GM23248 (cell line): Measurements from ENCODE around the gene MTMR6. TPM values are rescaled to one million over a fixed set of nuclear protein-coding genes. Genes with fewer than 3 reads are reported as not detected.
A peak's percentile ranks its signal among the peaks of the same experiment; 100 is the strongest.
"Not testable (repeated sequence)": the region's sequence is repeated elsewhere in the genome, so short reads cannot be mapped to it uniquely, and the experiment has no call there.

ENCODE experiments used
- DNase-seq: peaks from one replicate; pipeline ENCODE4 v3.0.0-alpha.2; 2015
- H2AFZ ChIP-seq: fragments of 200-600 bp; sonication (generic); 2 replicates; pipeline ENCODE4 v1.6.1; 2016; ENCODE audit warnings: antibody characterized with exemption
- H3F3A ChIP-seq: fragments of 200-600 bp; sonication (generic); 2 replicates; pipeline ENCODE4 v1.6.1; 2016; ENCODE audit warnings: mild to moderate bottlenecking, antibody characterized with exemption, mixed run types; ENCODE audit not compliant: insufficient read depth
- H3K27ac ChIP-seq: fragments of 200-600 bp; sonication (generic); 2 replicates; pipeline ENCODE4 v1.5.1; 2016; ENCODE audit warnings: mild to moderate bottlenecking
- H3K27me3 ChIP-seq: fragments of 200-600 bp; sonication (generic); replicated peaks from 2 replicates; pipeline ENCODE4 v1.6.1; 2016; ENCODE audit warnings: mild to moderate bottlenecking; ENCODE audit not compliant: insufficient read depth
- H3K36me3 ChIP-seq: fragments of 200-600 bp; sonication (generic); 2 replicates; pipeline ENCODE4 v1.6.1; 2016; ENCODE audit warnings: low read depth, mild to moderate bottlenecking
- H3K4me1 ChIP-seq: fragments of 200-600 bp; sonication (generic); 2 replicates; pipeline ENCODE4 v1.6.1; 2016; ENCODE audit warnings: mild to moderate bottlenecking; ENCODE audit not compliant: insufficient read depth
- H3K4me2 ChIP-seq: fragments of 200-600 bp; sonication (generic); one replicate; pipeline ENCODE4 v1.6.1; 2016; ENCODE audit warnings: mild to moderate bottlenecking; ENCODE audit not compliant: unreplicated experiment
- H3K4me3 ChIP-seq: fragments of 200-600 bp; sonication (generic); 2 replicates; pipeline ENCODE4 v1.5.1; 2016; ENCODE audit warnings: mild to moderate bottlenecking
- H3K79me2 ChIP-seq: fragments of 200-600 bp; sonication (generic); 2 replicates; pipeline ENCODE4 v1.6.1; 2016; ENCODE audit warnings: mild to moderate bottlenecking; ENCODE audit not compliant: insufficient read depth
- H3K9ac ChIP-seq: fragments of 200-600 bp; sonication (generic); 2 replicates; pipeline ENCODE4 v1.6.1; 2016; ENCODE audit warnings: mild to moderate bottlenecking
- H3K9me2 ChIP-seq: fragments of 200-600 bp; sonication (generic); 2 replicates; pipeline ENCODE4 v1.6.1; 2016; ENCODE audit warnings: mixed run types, mild to moderate bottlenecking, moderate library complexity; ENCODE audit not compliant: insufficient read depth
- H3K9me3 ChIP-seq: fragments of 200-600 bp; sonication (generic); one replicate; pipeline ENCODE4 v1.6.1; 2017; ENCODE audit warnings: low read depth
- H4K20me1 ChIP-seq: fragments of 200-600 bp; sonication (generic); 2 replicates; pipeline ENCODE4 v1.6.0; 2016; ENCODE audit not compliant: insufficient read depth
- EZH2 ChIP-seq: fragments of 200-600 bp; sonication (generic); IDR thresholded peaks from 2 replicates; pipeline ENCODE4 v1.6.1; 2018; ENCODE audit warnings: antibody characterized with exemption, mild to moderate bottlenecking; ENCODE audit not compliant: insufficient read depth, poor library complexity, severe bottlenecking
- EZH2phosphoT487 ChIP-seq: fragments of 200-600 bp; sonication (generic); IDR thresholded peaks from 2 replicates; pipeline ENCODE4 v1.6.1; 2018; ENCODE audit warnings: antibody characterized with exemption, moderate library complexity, mild to moderate bottlenecking, low read depth; ENCODE audit not compliant: insufficient read depth
- WGBS, 2 experiments: methylation state at CpG; one replicate each; pipeline ENCODE4 v1.1.6; 2015 to 2017; ENCODE audit warnings: low lambda C conversion rate in 2 of 2, low coverage in 1 of 2; ENCODE audit errors: missing lambda C conversion rate in 2 of 2; 5-methylcytosine and 5-hydroxymethylcytosine counted together
- in situ Hi-C: fragments of 300-500 bp; cut with MboI; formaldehyde crosslinking; loops from 2 replicates; pipeline ENCODE4 v1.15.0; 2020
- polyA plus RNA-seq: library from polyadenylated mRNA; unstranded; fragments of >200 nt; fragmentation: Nextera tagmentation; extraction: Ambion mirVana; gene quantifications from 2 replicates; pipeline ENCODE4 v1.2.1, GENCODE V29; 2016
- total RNA-seq: library from RNA; depleted of rRNA; stranded (reverse); fragments of >200 nt; shearing (Covaris generic); gene quantifications from 2 replicates; pipeline ENCODE4 v1.2.3, GENCODE V29; 2014

Gene MTMR6
- total and polyA plus RNA-seq, 2 experiments from 2014 or later = 25.5 to 37.2 TPM

GRCh38 chr13:25324100-25324499 lies 36.8 kb upstream of the MTMR6 start:
- peaks cover 48% of the 10 kb centered on the region for H3K79me2 ChIP-seq
- no peak for DNase-seq
- H3K36me3 ChIP-seq = peaks cover 89% of the 10 kb centered on the region
- in situ Hi-C loops = no loop called here
- no peak for TF ChIP-seq EZH2
- no peak for TF ChIP-seq EZH2phosphoT487
- H3F3A ChIP-seq = peaks cover 18% of the 10 kb centered on the region; the same call in 1 of the 2 replicates
- no peak overlapping the region for H3K4me2 ChIP-seq
- H3K9me3 ChIP-seq = no peaks in the 10 kb centered on the region
- 0 out of 2 replicates have a peak, but pooled peaks cover 2% of the 10 kb centered on the region for H3K4me1 ChIP-seq
- H4K20me1 ChIP-seq = 0 out of 2 replicates have a peak, but pooled peaks cover 3% of the 10 kb centered on the region
- no peaks in the 10 kb centered on the region for H3K27me3 ChIP-seq
- H3K9ac ChIP-seq = no peak overlapping the region
- no peaks in the 10 kb centered on the region for H3K9me2 ChIP-seq
- 57 to 61% methylated on average over 2 of the region's 2 CpGs for WGBS, 2 experiments
- H2AFZ ChIP-seq = no peak overlapping the region
- H3K27ac ChIP-seq = no peak overlapping the region
- H3K4me3 ChIP-seq = no peak overlapping the region

DNA sequence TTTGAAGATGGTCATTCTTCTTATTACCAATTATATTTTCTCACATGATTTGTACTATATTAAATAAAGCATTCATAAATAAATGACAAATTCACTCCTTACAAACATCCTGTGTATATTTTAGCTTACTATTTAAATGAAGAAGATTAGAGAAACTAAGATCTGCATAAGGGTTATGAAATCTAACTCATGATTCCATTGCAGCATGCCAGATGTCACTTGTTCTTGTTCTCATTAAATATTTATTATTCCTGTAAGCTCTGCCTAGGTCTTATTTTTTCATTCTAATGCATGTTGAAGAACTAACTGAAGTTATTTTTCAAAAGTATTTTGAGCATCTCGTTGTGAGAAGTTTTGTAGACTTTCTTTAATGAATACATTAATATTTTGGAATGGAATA lies 32.5 kb upstream of the MTMR6 start:
- in situ Hi-C loops = no loop called here

DNA sequence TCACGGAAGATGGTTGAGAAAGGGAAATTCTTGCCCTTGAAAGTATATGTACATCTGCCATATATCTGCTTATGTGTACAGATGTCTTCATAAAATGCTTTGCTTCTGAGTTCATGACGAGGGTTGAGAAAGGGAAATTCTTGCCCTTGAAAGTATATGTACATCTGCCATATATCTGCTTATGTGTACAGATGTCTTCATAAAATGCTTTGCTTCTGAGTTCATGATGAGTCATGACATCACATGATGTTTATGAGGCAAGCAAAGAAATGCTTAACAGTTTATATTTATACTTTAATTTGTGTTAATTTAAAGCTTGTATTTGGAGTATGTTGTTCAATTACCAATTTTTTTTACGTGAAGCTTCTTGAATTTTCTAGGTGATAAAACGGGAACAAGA lies 31.7 kb upstream of the MTMR6 start:
- peak; percentile 71 for DNase-seq
- Histone ChIP-seq H3K36me3 (peaks cover 81% of the 10 kb centered on the region), H3K27ac (peak overlapping the region; percentile 35; the same call in 1 of the 2 replicates), H3K79me2 (peaks cover 82% of the 10 kb centered on the region), H3F3A (peaks cover 15% of the 10 kb centered on the region; the same call in 1 of the 2 replicates)
- H3K4me1 ChIP-seq, H3K9me2 ChIP-seq, in situ Hi-C loops, H3K27me3 ChIP-seq, H3K4me2 ChIP-seq, H3K4me3 ChIP-seq, H3K9me3 ChIP-seq, H2AFZ ChIP-seq, H3K9ac ChIP-seq, H4K20me1 ChIP-seq: not testable (repeated sequence)
- 74 to 83% methylated on average over 4 of the region's 4 CpGs for WGBS, 2 experiments

More for the DNA sequence above, 32.5 kb upstream of the MTMR6 start:
- H3K9me2 ChIP-seq = no peaks in the 10 kb centered on the region
- H3F3A ChIP-seq = peaks cover 12% of the 10 kb centered on the region; the same call in 1 of the 2 replicates
- no peak overlapping the region for H2AFZ ChIP-seq
- H3K9me3 ChIP-seq = no peaks in the 10 kb centered on the region
- H3K4me3 ChIP-seq = no peak overlapping the region
- no peak overlapping the region for H3K9ac ChIP-seq
- H3K36me3 ChIP-seq = peaks cover 80% of the 10 kb centered on the region
- H3K4me1 ChIP-seq = peaks cover 9% of the 10 kb centered on the region
- TF ChIP-seq EZH2 = no peak
- TF ChIP-seq EZH2phosphoT487 = no peak
- no peaks in the 10 kb centered on the region for H3K27me3 ChIP-seq
- peaks cover 74% of the 10 kb centered on the region for H3K79me2 ChIP-seq
- WGBS, 2 experiments = 97 to 100% methylated on average over 1 of the region's 1 CpG
- peak overlapping the region; percentile 35; the same call in 1 of the 2 replicates for H3K27ac ChIP-seq
- 0 out of 2 replicates have a peak, but pooled peaks cover 3% of the 10 kb centered on the region for H4K20me1 ChIP-seq
- no peak for DNase-seq
- no peak overlapping the region for H3K4me2 ChIP-seq

- Histone ChIP-seq H3K4me1 (no peaks in the 10 kb centered on the region), H3K9me3 (no peaks in the 10 kb centered on the region), H4K20me1 (no peaks in the 10 kb centered on the region), H3K4me3 (no peak overlapping the region), H3K4me2 (no peak overlapping the region), H3K79me2 (peaks cover 97% of the 10 kb centered on the region), H2AFZ (no peak overlapping the region), H3K36me3 (peaks cover 70% of the 10 kb centered on the region), H3K27ac (no peak overlapping the region), H3K9me2 (no peaks in the 10 kb centered on the region), H3K9ac (no peak overlapping the region), H3F3A (peaks cover 8% of the 10 kb centered on the region; the same call in 1 of the 2 replicates), H3K27me3 (no peaks in the 10 kb centered on the region)
- in situ Hi-C loops = no loop called here
- DNase-seq = no peak
- TF ChIP-seq EZH2phosphoT487 (no peak), EZH2 (no peak)
- 96 to 98% methylated on average over 3 of the region's 3 CpGs for WGBS, 2 experiments
Observed at GRCh38 chr13:25310891-25311290, 23.6 kb upstream of the MTMR6 start.
